Liver (tissue), 9 donors: ENCODE results near the gene ALMS1. TPM values are rescaled to one million over a fixed set of nuclear protein-coding genes. Genes with fewer than 3 reads are reported as not detected.

Source experiments
- DNase-seq: peaks from one replicate; pipeline ENCODE4 v3.0.0-alpha.2; 2017; ENCODE audit warnings: low spot score
- H3K27ac ChIP-seq, 2 donors: one replicate each; pipeline ENCODE4 v1.7.0; 2013; ENCODE audit warnings: inconsistent platforms in 2 of 2, low read length in 2 of 2, control low read depth in 1 of 2, low read depth in 1 of 2, mild to moderate bottlenecking in 1 of 2
- H3K27me3 ChIP-seq, 4 donors: one replicate each; pipeline versions ENCODE4 v1.6.1 to v1.7.0; 2013; ENCODE audit warnings: low read length in 3 of 4, inconsistent platforms in 1 of 4, mild to moderate bottlenecking in 1 of 4, moderate library complexity in 1 of 4; ENCODE audit not compliant: control insufficient read depth in 4 of 4, insufficient read depth in 4 of 4
- H3K36me3 ChIP-seq, 4 donors: one replicate each; pipeline versions ENCODE4 v1.6.1 to v1.7.0; 2013; ENCODE audit warnings: low read length in 3 of 4, mild to moderate bottlenecking in 3 of 4, low read depth in 1 of 4, moderate library complexity in 1 of 4; ENCODE audit not compliant: control insufficient read depth in 4 of 4, insufficient read depth in 3 of 4
- H3K4me1 ChIP-seq, 4 donors: one replicate each; pipeline versions ENCODE4 v1.6.1 to v1.7.0; 2013; ENCODE audit warnings: low read length in 3 of 4, mild to moderate bottlenecking in 3 of 4, moderate library complexity in 1 of 4; ENCODE audit not compliant: control insufficient read depth in 4 of 4, insufficient read depth in 4 of 4
- H3K4me3 ChIP-seq, 3 donors: one replicate each; pipeline versions ENCODE4 v1.6.1 to v1.7.0; 2013; ENCODE audit warnings: low read length in 3 of 3, control low read depth in 1 of 3, low read depth in 1 of 3, mild to moderate bottlenecking in 1 of 3
- H3K9ac ChIP-seq, 2 donors: one replicate each; pipeline ENCODE4 v1.7.0; 2013; ENCODE audit warnings: low read length in 2 of 2, mild to moderate bottlenecking in 2 of 2, moderate library complexity in 2 of 2, control low read depth in 1 of 2, low read depth in 1 of 2
- H3K9me3 ChIP-seq, 4 donors: one replicate each; pipeline versions ENCODE4 v1.6.1 to v1.7.0; 2013; ENCODE audit warnings: low read length in 3 of 4; ENCODE audit not compliant: control insufficient read depth in 4 of 4
- EGR1 ChIP-seq, 2 donors: IDR thresholded peaks; 2 replicates each; pipeline ENCODE4 v1.6.1; 2016 to 2018; ENCODE audit warnings: antibody characterized with exemption in 2 of 2, low read depth in 2 of 2
- FOXA1 ChIP-seq: IDR thresholded peaks from 2 replicates; pipeline ENCODE4 v1.6.1; 2016; ENCODE audit warnings: antibody characterized with exemption
- FOXA2 ChIP-seq: IDR thresholded peaks from 2 replicates; pipeline ENCODE4 v1.6.1; 2016; ENCODE audit warnings: antibody characterized with exemption
- GABPA ChIP-seq, 2 donors: IDR thresholded peaks in 1 of 2; conservative IDR thresholded peaks in 1 of 2; 2 replicates each; pipeline ENCODE4 v1.6.1; 2016; ENCODE audit warnings: antibody characterized with exemption in 2 of 2, mild to moderate bottlenecking in 1 of 2, moderate library complexity in 1 of 2
- HNF4A ChIP-seq, 2 donors: conservative IDR thresholded peaks; 2 replicates each; pipeline ENCODE4 v1.6.1; 2016; ENCODE audit warnings: antibody characterized with exemption in 2 of 2, mild to moderate bottlenecking in 2 of 2
- HNF4G ChIP-seq: IDR thresholded peaks from 2 replicates; pipeline ENCODE4 v1.6.1; 2016; ENCODE audit warnings: antibody characterized with exemption
- NR2F2 ChIP-seq: IDR thresholded peaks from 2 replicates; pipeline ENCODE4 v1.6.1; 2016; ENCODE audit warnings: antibody characterized with exemption
- RXRA ChIP-seq, 2 donors: IDR thresholded peaks; 2 replicates each; pipeline ENCODE4 v1.6.1; 2017 to 2018; ENCODE audit warnings: antibody characterized with exemption in 2 of 2, mild to moderate bottlenecking in 1 of 2
- SP1 ChIP-seq: IDR thresholded peaks from 2 replicates; pipeline ENCODE4 v1.6.1; 2018; ENCODE audit warnings: antibody characterized with exemption, mild to moderate bottlenecking
- TAF1 ChIP-seq: conservative IDR thresholded peaks from 2 replicates; pipeline ENCODE4 v1.6.1; 2016; ENCODE audit warnings: antibody characterized with exemption, mild to moderate bottlenecking
- YY1 ChIP-seq: IDR thresholded peaks from 2 replicates; pipeline ENCODE4 v1.6.1; 2016; ENCODE audit warnings: antibody characterized with exemption, mild to moderate bottlenecking
- WGBS: extraction: QIAGEN DNeasy Blood & Tissue Kit; methylation state at CpG from one replicate; pipeline ENCODE4 v1.1.7; 2013; 5-methylcytosine and 5-hydroxymethylcytosine counted together
- polyA plus RNA-seq, 2 donors: library from polyadenylated mRNA; stranded (reverse) in 1 of 2; unstranded in 1 of 2; fragments of 200-250 nt in 1 of 2; fragments of >200 nt in 1 of 2; fragmentation: Nextera tagmentation in 1 of 2; extraction: Ambion mirVana in 1 of 2; gene quantifications; one replicate each; pipeline versions ENCODE4 v1.2.1 to v1.2.3, GENCODE V29; 2013 to 2015
- total RNA-seq, 2 donors: library from RNA; depleted of rRNA; stranded (reverse); fragments of >200 nt; gene quantifications; one replicate each; pipeline ENCODE4 v1.2.3, GENCODE V29; 2014
- TF ChIP-seq, protein P1 (sequence below): fragments of 150-350 bp; IDR thresholded peaks from 2 replicates; pipeline ENCODE4 v1.5.1; 2017; ENCODE audit warnings: improper control_type of control experiment, low read depth, low read length; ENCODE audit not compliant: missing input control
- TF ChIP-seq, protein P2 (sequence below): IDR thresholded peaks from 2 replicates; pipeline ENCODE4 v1.6.1; 2016; ENCODE audit warnings: antibody characterized with exemption
- TF ChIP-seq, protein P3 (sequence below): IDR thresholded peaks from 2 replicates; pipeline ENCODE4 v1.6.1; 2016; ENCODE audit warnings: antibody characterized with exemption
- TF ChIP-seq, protein P4 (sequence below): IDR thresholded peaks from 2 replicates; pipeline ENCODE4 v1.6.1; 2016; ENCODE audit warnings: antibody characterized with exemption, mild to moderate bottlenecking
- donor health status: healthy.
- donor health status: healthy.
- donor health status: healthy.
- donor health status: healthy.
- donor health status: healthy.

The ALMS1 gene
- total and polyA plus RNA-seq, 4 donors, result 2.1 to 18.3 (median 7.0) TPM

DNA sequence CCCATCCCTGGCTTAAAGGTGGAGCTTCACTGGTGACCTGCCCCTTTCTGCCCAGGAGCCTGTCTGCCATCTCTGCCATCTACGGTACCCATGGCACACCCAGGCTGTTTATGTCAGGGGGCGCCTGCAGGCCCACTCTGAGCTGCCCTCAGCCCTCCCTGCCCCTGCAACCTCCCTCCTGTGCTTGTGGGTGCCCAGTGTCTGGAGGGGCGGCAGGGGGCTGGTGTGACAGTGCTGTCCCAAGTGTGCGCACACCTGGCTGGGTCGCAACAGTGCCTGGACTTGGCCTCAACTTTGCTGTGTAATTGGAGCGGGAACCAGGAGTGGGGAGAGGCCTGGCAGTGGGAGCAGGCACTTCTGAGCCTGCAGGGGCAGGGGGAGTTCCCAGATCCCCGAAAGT, 102.4 kb downstream of the ALMS1 start:
- Histone ChIP-seq H3K27me3 (no peaks in the 10 kb centered on the region), H3K36me3 (peaks cover 0 to 18% (median 4%) of the 10 kb centered on the region in 4 donors), H3K9ac (no peak overlapping the region), H3K27ac (no peak overlapping the region), H3K4me3 (no peak overlapping the region), H3K9me3 (no peaks in the 10 kb centered on the region), H3K4me1 (no peaks in the 10 kb centered on the region)
- 98% methylated on average over 7 of the region's 7 CpGs for WGBS
- no peak for TF ChIP-seq FOXA2
- no peak for TF ChIP-seq TAF1
- TF ChIP-seq, protein P1, sequence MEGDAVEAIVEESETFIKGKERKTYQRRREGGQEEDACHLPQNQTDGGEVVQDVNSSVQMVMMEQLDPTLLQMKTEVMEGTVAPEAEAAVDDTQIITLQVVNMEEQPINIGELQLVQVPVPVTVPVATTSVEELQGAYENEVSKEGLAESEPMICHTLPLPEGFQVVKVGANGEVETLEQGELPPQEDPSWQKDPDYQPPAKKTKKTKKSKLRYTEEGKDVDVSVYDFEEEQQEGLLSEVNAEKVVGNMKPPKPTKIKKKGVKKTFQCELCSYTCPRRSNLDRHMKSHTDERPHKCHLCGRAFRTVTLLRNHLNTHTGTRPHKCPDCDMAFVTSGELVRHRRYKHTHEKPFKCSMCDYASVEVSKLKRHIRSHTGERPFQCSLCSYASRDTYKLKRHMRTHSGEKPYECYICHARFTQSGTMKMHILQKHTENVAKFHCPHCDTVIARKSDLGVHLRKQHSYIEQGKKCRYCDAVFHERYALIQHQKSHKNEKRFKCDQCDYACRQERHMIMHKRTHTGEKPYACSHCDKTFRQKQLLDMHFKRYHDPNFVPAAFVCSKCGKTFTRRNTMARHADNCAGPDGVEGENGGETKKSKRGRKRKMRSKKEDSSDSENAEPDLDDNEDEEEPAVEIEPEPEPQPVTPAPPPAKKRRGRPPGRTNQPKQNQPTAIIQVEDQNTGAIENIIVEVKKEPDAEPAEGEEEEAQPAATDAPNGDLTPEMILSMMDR, result no peak
- TF ChIP-seq, protein P2, sequence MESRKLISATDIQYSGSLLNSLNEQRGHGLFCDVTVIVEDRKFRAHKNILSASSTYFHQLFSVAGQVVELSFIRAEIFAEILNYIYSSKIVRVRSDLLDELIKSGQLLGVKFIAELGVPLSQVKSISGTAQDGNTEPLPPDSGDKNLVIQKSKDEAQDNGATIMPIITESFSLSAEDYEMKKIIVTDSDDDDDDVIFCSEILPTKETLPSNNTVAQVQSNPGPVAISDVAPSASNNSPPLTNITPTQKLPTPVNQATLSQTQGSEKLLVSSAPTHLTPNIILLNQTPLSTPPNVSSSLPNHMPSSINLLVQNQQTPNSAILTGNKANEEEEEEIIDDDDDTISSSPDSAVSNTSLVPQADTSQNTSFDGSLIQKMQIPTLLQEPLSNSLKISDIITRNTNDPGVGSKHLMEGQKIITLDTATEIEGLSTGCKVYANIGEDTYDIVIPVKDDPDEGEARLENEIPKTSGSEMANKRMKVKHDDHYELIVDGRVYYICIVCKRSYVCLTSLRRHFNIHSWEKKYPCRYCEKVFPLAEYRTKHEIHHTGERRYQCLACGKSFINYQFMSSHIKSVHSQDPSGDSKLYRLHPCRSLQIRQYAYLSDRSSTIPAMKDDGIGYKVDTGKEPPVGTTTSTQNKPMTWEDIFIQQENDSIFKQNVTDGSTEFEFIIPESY, result no peak
- no peak for TF ChIP-seq HNF4A (conservative IDR thresholded peaks at IDR 0.05)
- no peak for TF ChIP-seq YY1
- no peak for DNase-seq

DNA sequence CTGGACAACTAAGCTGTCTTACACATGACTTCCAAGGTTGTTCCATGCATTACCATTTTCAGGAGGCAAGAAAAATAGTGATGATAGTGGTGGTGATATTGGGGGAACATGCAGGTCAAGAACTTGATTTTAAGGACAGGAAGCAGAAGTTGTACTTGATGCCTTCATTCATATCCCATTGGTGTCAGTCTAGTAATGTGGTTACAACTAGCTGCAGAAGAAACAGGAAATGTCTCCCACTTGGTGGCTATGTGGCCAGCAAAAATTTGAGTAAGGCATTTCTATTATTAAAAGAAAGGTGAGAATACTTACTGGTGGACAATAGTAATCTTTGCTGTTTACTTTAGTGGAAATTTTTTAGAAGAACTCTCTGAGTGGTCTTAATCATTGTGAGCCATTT, 103.4 kb downstream of the ALMS1 start:
- TF ChIP-seq, protein P3, sequence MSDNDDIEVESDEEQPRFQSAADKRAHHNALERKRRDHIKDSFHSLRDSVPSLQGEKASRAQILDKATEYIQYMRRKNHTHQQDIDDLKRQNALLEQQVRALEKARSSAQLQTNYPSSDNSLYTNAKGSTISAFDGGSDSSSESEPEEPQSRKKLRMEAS, result no peak
- TF ChIP-seq HNF4A (conservative IDR thresholded peaks at IDR 0.05), result no peak
- no peak for TF ChIP-seq HNF4G
- no peak for TF ChIP-seq NR2F2
- TF ChIP-seq, protein P1, result no peak
- TF ChIP-seq FOXA2, result no peak
- no peak for TF ChIP-seq SP1
- TF ChIP-seq, protein P4, sequence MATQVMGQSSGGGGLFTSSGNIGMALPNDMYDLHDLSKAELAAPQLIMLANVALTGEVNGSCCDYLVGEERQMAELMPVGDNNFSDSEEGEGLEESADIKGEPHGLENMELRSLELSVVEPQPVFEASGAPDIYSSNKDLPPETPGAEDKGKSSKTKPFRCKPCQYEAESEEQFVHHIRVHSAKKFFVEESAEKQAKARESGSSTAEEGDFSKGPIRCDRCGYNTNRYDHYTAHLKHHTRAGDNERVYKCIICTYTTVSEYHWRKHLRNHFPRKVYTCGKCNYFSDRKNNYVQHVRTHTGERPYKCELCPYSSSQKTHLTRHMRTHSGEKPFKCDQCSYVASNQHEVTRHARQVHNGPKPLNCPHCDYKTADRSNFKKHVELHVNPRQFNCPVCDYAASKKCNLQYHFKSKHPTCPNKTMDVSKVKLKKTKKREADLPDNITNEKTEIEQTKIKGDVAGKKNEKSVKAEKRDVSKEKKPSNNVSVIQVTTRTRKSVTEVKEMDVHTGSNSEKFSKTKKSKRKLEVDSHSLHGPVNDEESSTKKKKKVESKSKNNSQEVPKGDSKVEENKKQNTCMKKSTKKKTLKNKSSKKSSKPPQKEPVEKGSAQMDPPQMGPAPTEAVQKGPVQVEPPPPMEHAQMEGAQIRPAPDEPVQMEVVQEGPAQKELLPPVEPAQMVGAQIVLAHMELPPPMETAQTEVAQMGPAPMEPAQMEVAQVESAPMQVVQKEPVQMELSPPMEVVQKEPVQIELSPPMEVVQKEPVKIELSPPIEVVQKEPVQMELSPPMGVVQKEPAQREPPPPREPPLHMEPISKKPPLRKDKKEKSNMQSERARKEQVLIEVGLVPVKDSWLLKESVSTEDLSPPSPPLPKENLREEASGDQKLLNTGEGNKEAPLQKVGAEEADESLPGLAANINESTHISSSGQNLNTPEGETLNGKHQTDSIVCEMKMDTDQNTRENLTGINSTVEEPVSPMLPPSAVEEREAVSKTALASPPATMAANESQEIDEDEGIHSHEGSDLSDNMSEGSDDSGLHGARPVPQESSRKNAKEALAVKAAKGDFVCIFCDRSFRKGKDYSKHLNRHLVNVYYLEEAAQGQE, result no peak
- TF ChIP-seq EGR1 (IDR thresholded peaks at IDR 0.05; ENCODE audit: low read depth in 2 of 2), result no peak
- TF ChIP-seq YY1, result no peak
- TF ChIP-seq, protein P2, result no peak
- no peak for TF ChIP-seq FOXA1
- TF ChIP-seq GABPA (IDR thresholded peaks at IDR 0.05 in 1 of 2, conservative IDR thresholded peaks at IDR 0.05 in 1 of 2), result no peak
- TF ChIP-seq RXRA (IDR thresholded peaks at IDR 0.05), result no peak
- H3K9me3 ChIP-seq, result no peaks in the 10 kb centered on the region

More for the DNA sequence above, 103.4 kb downstream of the ALMS1 start:
- no peak overlapping the region for H3K4me3 ChIP-seq
- H3K9ac ChIP-seq, result no peak overlapping the region
- H3K36me3 ChIP-seq, result peaks cover 0 to 18% (median 4%) of the 10 kb centered on the region in 4 donors
- H3K4me1 ChIP-seq, result no peaks in the 10 kb centered on the region
- H3K27me3 ChIP-seq, result no peaks in the 10 kb centered on the region
- no peak overlapping the region for H3K27ac ChIP-seq
- DNase-seq, result no peak
